LNCaP clone FGC (cell line): ENCODE data around the gene PTP4A2.
A peak's percentile ranks its signal among the peaks of the same experiment; 100 is the strongest.
"Not testable (repeated sequence)": the region's sequence is repeated elsewhere in the genome, so short reads cannot be mapped to it uniquely, and the experiment has no call there.

Experiments
- DNase-seq: peaks from one replicate; pipeline ENCODE4 v3.0.0-alpha.2; 2011; ENCODE audit warnings: low read depth
- H3K4me3 ChIP-seq: 2 replicates; pipeline ENCODE4 v1.5.1; 2011; ENCODE audit warnings: mild to moderate bottlenecking, low read depth, low read length, control low read depth
- TF ChIP-seq, protein P1 (sequence below): IDR thresholded peaks from 2 replicates; pipeline ENCODE4 v1.5.1; 2012; ENCODE audit warnings: mild to moderate bottlenecking; ENCODE audit not compliant: control insufficient read depth, insufficient read depth; ENCODE audit errors: extremely low read depth

The PTP4A2 gene

DNA sequence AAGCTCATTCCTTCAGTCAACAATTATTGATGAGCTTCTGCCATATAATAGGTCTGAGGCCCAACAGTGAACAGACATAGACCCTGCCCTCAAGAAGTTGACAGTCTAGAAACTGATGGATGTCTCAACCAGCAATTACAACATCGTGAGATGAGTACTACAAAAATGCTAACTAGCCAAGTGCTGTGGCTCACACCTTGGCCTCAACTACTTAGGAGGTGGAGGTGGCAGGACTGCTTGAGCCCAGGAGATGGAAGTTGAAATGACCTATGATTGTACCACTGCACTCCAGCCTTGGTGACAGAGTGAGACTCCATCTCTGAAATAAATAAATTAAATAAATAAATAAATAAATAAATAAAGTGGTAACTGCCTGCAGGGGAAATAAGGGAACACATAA, 11.7 kb upstream of the PTP4A2 start:
- no peak for DNase-seq
- TF ChIP-seq, protein P1, sequence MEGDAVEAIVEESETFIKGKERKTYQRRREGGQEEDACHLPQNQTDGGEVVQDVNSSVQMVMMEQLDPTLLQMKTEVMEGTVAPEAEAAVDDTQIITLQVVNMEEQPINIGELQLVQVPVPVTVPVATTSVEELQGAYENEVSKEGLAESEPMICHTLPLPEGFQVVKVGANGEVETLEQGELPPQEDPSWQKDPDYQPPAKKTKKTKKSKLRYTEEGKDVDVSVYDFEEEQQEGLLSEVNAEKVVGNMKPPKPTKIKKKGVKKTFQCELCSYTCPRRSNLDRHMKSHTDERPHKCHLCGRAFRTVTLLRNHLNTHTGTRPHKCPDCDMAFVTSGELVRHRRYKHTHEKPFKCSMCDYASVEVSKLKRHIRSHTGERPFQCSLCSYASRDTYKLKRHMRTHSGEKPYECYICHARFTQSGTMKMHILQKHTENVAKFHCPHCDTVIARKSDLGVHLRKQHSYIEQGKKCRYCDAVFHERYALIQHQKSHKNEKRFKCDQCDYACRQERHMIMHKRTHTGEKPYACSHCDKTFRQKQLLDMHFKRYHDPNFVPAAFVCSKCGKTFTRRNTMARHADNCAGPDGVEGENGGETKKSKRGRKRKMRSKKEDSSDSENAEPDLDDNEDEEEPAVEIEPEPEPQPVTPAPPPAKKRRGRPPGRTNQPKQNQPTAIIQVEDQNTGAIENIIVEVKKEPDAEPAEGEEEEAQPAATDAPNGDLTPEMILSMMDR = no peak
- no peak overlapping the region for H3K4me3 ChIP-seq

DNA sequence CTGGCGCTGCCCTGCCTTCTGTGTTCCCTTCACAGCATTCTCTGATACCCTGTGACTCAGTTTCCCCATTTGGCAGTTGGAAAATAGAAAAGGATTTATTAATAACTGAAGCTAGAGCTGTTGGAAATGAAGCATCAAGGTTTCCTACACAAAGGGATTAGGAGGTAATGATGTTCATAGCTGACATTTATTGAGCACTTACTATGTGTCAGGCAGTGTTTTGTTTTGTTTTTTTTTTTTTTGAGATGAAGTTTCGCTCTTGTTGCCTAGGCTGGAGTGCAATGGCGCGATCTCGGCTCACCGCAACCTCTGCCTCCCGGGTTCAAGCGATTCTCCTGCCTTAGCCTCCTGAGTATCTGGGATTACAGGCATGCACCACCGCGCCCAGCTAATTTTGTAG, 7.5 kb upstream of the PTP4A2 start:
- not testable (repeated sequence) for DNase-seq, H3K4me3 ChIP-seq

DNA sequence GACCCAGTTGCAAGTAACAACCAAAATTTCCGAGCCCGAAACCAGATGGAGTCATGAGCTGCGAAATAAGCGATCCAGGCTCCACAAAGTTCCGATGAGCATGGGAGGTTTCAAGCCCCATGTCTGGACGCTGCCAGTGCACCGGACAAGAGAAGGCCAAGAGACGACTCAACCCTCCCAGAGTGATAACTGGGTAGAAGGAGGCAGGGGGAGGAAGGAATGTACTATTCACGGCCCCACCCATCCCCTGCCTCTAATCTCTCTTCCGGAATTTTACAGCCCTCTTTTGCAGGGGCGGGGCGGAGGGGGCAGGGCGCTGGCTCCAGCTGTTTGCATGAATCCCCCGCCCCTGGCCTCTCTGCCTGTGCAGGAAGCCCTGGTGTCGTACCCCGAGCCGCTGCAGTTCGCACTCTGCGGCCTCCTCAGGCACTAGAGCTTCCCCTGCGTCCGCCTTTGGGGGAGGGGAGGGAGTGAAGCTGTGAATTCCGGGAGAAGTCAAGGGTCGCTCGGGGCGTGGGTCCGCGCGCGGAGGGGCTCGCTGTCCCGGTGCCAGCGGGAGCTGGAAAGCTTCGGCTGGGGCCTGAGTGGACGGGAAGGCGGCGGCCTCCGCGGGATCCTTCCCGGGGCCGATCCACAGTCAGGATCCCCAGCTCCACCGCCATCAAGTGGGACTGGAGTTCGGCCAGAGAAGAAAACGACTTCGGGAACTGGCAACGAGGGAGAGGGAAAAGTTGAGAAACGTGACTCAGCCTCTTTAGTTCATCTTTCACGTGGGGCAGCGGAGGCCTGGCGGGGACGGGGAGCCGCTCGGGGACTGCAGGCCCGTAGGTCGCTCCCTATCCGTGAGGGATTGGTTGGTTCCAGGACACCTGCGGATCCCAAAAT, 6.3 kb upstream of the PTP4A2 start:
- TF ChIP-seq, protein P1 = no peak
- no peak overlapping the region for H3K4me3 ChIP-seq
- DNase-seq = no peak

DNA sequence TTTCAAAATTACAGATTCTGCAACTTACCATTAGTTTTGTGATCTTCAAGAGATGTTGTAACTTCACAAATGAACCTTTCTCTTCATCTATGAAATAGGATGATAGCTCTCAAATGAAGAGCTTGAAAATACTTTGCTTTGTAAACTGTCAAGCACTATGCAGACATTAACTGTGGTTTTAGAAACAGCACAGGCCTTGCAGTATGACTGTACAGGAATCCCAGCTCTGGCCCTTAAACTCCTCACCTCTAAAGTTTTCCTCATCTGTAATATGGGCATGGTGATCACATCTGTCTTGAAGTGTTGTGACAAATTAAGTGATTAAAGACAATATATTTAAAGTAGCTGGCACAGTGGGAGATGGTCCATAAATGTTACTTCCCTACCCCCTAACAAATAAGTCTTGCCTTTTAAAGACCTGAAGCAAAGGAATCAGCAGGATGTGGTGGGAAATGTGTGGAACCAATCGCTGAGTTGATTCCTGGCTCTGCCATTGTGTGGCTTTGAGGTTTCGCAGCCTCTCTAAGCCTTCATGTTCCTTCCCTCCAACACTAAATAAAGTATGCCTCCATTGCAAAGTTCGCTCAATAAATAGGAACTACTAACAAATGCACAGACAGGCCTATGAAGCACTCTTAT, 5.5 kb upstream of the PTP4A2 start:
- DNase-seq = no peak
- TF ChIP-seq, protein P1 = no peak
- H3K4me3 ChIP-seq = no peak overlapping the region

DNA sequence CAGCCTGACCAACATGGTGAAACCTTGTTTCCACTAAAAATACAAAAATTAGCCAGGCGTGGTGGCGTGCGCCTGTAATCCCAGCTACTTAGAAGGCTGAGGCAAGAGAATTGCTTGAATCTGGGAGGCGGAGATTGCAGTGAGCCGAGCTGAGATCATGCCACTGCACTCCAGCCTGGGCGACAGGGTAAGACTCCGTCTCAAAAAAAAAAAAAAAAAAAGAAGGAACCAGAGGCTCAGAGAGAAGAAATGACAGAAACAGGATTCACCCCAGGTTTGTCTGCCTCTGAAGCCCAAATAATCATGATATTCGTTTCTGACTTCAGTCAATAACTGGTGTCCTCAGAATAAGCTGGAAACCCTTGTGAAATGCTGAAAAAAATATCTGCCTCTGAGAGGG, 3.9 kb upstream of the PTP4A2 start:
- not testable (repeated sequence) for DNase-seq, H3K4me3 ChIP-seq

DNA sequence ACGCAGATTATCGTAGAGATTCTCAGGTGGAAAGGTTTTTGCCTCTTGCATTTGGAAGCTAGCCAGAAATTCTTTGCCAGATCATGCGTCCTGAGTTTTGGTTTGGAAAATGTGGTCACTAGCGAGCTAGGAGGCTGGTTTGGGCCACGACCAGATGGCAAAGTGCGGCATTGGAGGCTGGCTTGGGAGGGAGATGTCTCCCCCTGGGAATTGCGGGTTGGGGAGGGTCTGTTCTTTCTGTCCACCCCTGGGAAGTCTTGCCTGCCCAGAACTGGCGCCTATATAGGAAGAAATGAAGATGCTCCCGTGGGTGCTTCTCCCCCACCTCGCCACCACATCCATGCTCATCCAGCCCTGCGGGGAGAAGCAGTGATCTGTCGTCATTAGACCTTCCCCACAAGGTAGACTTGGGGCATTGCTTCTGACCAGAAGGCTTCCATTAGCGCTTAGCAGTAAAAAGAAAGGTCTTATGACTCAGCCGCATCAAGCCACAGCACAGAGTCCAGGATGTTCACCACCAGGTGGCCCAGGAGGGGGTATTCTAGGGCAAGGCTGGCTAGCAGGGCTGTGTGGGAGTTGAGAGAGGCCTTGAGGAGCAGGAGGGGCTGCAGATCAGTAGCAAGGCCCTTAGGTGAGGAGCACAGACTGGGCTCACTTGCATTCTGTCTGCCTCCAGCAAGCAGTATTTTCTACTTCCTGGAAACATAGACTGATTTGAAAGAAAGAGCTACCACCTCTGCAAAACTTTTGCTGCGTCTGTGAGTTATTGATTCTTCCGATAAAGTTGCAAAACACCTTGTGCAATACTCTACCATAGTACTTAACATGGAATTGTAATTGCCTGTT, 1.5 kb upstream of the PTP4A2 start:
- DNase-seq = no peak
- TF ChIP-seq, protein P1 = no peak
- no peak overlapping the region for H3K4me3 ChIP-seq

DNA sequence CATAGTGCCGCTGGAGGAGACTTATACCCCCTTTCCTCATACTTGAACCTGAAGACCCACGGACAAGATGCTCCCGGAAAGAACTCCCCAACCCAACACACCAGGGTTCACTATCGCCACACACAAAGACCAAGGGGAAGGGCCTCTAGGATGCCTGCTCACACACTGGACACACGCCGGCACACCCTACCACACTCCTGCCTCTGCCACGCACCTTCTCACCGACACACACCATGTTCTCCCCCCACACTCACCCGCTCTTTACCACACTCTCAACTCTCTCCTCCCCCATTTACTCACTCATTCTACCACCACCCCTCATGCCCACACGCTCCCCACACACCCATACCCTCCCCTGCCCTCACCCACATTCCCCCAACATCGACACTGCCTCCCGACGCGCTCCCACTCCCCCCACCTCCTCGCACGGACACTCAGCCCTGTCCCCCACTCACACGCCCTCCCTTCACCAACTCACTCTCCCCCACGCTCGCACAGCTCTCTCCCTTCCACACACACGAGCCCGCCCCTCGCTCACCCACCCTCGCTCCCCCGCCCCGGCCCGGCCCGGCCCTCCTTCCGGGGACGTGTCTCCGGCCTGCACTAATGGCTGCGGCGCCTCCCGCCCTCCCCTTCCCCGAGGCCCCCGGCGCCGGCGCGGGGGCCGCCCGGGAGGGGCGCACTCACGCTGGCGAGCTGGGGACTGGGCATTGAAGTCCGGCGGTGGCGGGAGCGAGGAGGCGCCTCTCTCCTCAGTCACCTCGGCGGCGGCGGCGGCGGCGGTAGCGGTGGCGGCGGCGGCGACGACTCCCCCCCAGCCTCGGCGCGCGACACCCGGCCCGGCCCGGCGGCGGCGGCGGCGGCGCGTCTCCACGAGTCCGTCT, 626 bp downstream of the PTP4A2 start:
- DNase-seq = no peak
- TF ChIP-seq, protein P1 = no peak
- peak overlapping the region; percentile 76 for H3K4me3 ChIP-seq
